ENCODE measurements around the gene NPAT.
"Not testable (repeated sequence)": the region's sequence is repeated elsewhere in the genome, so short reads cannot be mapped to it uniquely, and the experiment has no call there.

NPAT gene

DNA sequence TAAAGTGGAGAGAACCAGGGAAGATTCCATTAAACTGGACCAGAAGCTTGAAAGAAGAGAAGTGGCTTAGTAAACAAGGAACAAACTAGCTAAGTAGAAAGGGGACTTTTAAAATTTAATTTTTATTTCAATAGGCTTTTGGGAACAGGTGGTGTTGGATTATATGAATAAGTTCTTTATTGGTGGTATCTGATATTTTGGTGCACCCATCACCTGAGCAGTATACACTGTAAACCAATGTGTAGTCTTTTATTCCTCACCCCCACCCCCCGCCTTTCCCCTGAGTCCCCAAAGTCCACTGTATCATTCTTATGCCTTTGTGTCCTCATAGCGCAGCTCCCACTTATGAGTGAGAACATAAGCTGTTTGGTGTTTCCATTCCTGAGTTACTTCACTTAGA is 93.7 kb downstream of the NPAT start:
- peaks cover 22% of the 10 kb centered on the region for H3K36me3 ChIP-seq
- no peak overlapping the region for H3K4me3 ChIP-seq (ENCODE audit: low read depth, low read length)
- no peaks in the 10 kb centered on the region for H3K27me3 ChIP-seq (ENCODE audit: insufficient read depth, low read depth, severe bottlenecking)
- DNase-seq = no peak
- no peaks in the 10 kb centered on the region for H3K9me3 ChIP-seq (ENCODE audit: severe bottlenecking)
- TF ChIP-seq, protein P1, sequence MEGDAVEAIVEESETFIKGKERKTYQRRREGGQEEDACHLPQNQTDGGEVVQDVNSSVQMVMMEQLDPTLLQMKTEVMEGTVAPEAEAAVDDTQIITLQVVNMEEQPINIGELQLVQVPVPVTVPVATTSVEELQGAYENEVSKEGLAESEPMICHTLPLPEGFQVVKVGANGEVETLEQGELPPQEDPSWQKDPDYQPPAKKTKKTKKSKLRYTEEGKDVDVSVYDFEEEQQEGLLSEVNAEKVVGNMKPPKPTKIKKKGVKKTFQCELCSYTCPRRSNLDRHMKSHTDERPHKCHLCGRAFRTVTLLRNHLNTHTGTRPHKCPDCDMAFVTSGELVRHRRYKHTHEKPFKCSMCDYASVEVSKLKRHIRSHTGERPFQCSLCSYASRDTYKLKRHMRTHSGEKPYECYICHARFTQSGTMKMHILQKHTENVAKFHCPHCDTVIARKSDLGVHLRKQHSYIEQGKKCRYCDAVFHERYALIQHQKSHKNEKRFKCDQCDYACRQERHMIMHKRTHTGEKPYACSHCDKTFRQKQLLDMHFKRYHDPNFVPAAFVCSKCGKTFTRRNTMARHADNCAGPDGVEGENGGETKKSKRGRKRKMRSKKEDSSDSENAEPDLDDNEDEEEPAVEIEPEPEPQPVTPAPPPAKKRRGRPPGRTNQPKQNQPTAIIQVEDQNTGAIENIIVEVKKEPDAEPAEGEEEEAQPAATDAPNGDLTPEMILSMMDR (IDR thresholded peaks at IDR 0.05; ENCODE audit: low read depth, low read length) = no peak
- no peak overlapping the region for H3K27ac ChIP-seq

DNA sequence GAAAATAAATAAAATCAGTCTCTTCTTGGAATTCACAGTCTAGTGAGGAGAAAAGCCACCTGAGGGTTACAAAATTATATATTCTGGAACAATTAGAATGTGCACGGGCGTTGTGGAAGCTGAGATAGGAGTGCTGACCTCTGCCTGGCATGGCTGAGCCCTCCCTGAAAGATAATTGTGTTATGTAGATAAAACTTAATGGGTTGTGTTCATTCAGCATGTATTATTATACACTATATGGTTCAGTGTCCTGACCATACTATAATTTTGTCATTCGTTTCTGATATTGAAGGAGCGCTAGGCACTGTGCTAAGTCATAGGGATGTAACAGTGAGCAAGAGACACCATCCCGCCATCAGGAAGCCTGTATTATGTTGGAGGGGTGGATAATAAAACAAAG is 97.3 kb downstream of the NPAT start:
- Histone ChIP-seq H3K9me3 (ENCODE audit: severe bottlenecking) (no peaks in the 10 kb centered on the region), H3K36me3 (peaks cover 9% of the 10 kb centered on the region), H3K27me3 (ENCODE audit: insufficient read depth, low read depth, severe bottlenecking) (no peaks in the 10 kb centered on the region), H3K27ac (no peak overlapping the region), H3K4me3 (ENCODE audit: low read depth, low read length) (no peak overlapping the region)
- TF ChIP-seq, protein P1 (IDR thresholded peaks at IDR 0.05; ENCODE audit: low read depth, low read length) = no peak
- no peak for DNase-seq

DNA sequence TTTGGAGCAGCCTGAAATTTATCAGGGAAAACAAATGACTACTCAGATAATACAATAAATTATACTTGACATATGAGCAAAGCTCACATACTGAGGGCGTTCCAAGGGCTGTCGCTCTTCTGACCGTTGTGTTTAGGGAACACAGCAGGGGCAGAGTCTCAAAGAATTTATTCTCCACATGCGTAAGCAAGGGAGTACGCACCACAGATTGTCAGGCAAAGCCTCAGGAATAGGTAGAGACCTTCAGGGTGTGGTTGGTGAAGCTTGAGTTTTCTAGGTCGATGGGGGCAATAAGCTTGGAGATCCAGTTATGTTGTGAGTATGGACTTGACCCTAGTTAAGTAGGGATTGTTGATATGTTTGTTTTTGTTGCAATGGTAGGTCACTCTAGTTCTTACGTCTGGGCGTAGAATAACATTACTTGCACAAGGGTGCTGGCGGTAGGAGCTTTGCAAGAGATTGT is 100.2 kb downstream of the NPAT start:
- Histone ChIP-seq H3K4me3 (ENCODE audit: low read depth, low read length) (peak overlapping the region; percentile 67), H3K9me3 (ENCODE audit: severe bottlenecking) (no peaks in the 10 kb centered on the region), H3K27ac (peak overlapping the region; percentile 75), H3K27me3 (ENCODE audit: insufficient read depth, low read depth, severe bottlenecking) (no peaks in the 10 kb centered on the region), H3K36me3 (peaks cover 2% of the 10 kb centered on the region; the same call in 1 of the 2 replicates)
- TF ChIP-seq, protein P1 (IDR thresholded peaks at IDR 0.05; ENCODE audit: low read depth, low read length) = no peak
- no peak for DNase-seq

DNA sequence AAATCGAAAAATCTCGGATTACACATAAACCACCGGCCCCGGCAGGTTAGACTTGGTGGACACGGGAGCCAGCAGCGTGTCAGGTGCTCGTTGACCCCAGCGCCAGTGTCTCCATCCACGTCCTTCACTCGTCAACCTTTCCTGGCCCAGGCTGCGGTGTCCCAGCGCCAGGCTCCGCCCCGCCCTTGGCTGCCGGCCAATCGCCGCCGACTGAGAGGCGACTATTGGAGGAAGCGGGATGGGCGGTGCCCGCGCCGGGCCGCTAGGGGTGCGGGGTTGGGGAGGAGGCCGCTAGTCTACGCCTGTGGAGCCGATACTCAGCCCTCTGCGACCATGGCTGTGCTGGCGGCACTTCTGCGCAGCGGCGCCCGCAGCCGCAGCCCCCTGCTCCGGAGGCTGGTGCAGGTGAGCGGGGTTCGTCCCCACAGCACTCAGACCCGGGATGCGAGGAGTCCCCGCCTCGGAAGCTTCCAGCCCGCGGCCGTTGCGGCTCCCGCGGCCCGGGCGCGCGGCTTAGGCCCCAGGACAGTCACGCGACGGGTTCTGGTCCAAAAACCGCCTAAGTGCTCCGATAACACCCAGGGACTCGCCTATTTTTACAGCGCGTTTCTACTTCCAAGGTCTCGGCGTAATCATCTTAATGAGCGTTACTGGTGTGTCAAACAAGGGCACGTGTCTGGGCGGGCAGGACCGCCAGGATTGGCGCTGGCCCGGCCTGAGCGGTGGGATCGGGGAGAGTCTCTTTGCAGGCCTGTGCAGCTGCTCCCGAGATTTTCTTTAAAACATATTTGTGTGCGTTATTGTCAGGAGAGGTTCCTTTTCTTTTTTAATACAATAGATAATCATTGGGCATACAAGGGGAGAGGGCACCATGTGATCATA is 100.9 kb downstream of the NPAT start, which contains the start of gene ACAT1:
ACAT1 (plus strand) TSS at position 294 of the 882 bp plus-strand sequence; CDS start at position 334, 40 bp downstream.
- Histone ChIP-seq H3K4me3 (ENCODE audit: low read depth, low read length) (peak within 1 kb of the TSS; percentile 67), H3K27me3 (ENCODE audit: insufficient read depth, low read depth, severe bottlenecking) (no peaks in the 10 kb centered on the region), H3K27ac (peak within 1 kb of the TSS; percentile 75), H3K9me3 (ENCODE audit: severe bottlenecking) (no peaks in the 10 kb centered on the region), H3K36me3 (peaks cover 2% of the 10 kb centered on the region; the same call in 1 of the 2 replicates)
- TF ChIP-seq, protein P1 (IDR thresholded peaks at IDR 0.05; ENCODE audit: low read depth, low read length) = peak; percentile 32; the same call in 1 of the 2 replicates
- peak; percentile 96 for DNase-seq

DNA sequence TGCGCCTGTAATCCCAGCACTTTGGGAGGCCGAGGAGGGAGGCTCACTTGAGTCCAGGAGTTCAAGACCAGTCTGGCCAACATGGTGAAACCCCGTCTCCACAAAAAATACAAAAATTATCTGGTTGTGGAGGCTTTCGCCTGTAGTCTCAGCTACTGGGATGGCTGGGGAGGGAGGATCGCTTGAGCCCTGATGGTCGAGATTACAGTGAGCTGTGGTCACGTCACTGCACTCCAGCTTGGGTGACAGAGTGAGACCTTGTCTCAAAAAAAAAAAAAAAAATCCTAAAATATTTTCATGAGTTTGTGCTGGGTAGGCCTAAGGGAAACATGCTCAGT is 101.5 kb downstream of the NPAT start:
- not testable (repeated sequence) for H3K27me3 ChIP-seq (ENCODE audit: insufficient read depth, low read depth, severe bottlenecking); H3K9me3 ChIP-seq (ENCODE audit: severe bottlenecking); H3K36me3 ChIP-seq; H3K27ac ChIP-seq; DNase-seq
- peak overlapping the region; percentile 67 for H3K4me3 ChIP-seq (ENCODE audit: low read depth, low read length)

DNA sequence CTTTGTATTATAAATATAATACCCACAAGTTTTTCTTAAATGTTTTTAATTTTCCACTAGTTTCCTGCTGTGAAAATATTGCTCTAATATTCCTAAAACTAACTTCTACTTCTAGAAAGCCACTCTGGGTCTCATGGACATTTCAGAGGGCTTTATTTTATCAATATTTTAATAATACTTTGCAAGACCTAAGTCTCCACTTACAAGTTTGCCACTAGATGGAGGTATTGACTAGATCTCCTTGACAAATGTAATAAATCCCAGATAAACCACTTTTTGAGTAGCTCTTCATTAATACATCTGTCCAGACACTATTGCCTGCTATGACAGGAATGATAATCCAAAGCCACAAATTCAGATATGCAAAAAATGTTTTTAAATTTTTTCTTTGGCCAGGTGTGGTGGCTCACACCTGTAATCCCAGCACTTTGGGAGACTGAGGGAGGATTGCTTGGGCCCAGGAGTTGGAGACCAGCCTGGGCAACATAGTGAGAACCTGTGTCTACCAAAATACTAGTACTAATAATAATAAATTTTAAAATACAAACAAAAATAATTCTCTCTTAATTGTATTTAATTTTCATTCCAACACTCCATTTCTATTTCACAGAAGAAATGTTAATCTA is 104.6 kb downstream of the NPAT start:
- Histone ChIP-seq H3K9me3 (ENCODE audit: severe bottlenecking) (no peaks in the 10 kb centered on the region), H3K27ac (no peak overlapping the region), H3K4me3 (ENCODE audit: low read depth, low read length) (no peak overlapping the region), H3K36me3 (no peaks in the 10 kb centered on the region), H3K27me3 (ENCODE audit: insufficient read depth, low read depth, severe bottlenecking) (no peaks in the 10 kb centered on the region)
- TF ChIP-seq, protein P1 (IDR thresholded peaks at IDR 0.05; ENCODE audit: low read depth, low read length) = 0 out of 2 replicates have a peak, but pooled peaks have one; percentile 14
- DNase-seq = no peak

Data from WERI-Rb-1 (cell line).